Muscle layer of colon (tissue), 2 donors: ENCODE results near the gene DUSP6.
A peak's percentile ranks its signal among the peaks of the same experiment; 100 is the strongest.

Experiments
- H3K27ac ChIP-seq: one replicate; pipeline ENCODE4 v1.7.0; 2013; ENCODE audit warnings: low read depth, mild to moderate bottlenecking, low read length, moderate library complexity
- H3K27me3 ChIP-seq, 2 donors: one replicate each; pipeline ENCODE4 v1.7.0; 2013; ENCODE audit warnings: low read length in 2 of 2, mild to moderate bottlenecking in 2 of 2; ENCODE audit not compliant: insufficient read depth in 2 of 2, control insufficient read depth in 1 of 2
- H3K36me3 ChIP-seq: one replicate; pipeline ENCODE4 v1.7.0; 2013; ENCODE audit warnings: mild to moderate bottlenecking, low read length; ENCODE audit not compliant: insufficient read depth
- H3K4me1 ChIP-seq: one replicate; pipeline ENCODE4 v1.7.0; 2013; ENCODE audit warnings: mild to moderate bottlenecking, low read length; ENCODE audit not compliant: insufficient read depth
- H3K4me3 ChIP-seq, 2 donors: one replicate each; pipeline ENCODE4 v1.7.0; 2013; ENCODE audit warnings: low read length in 2 of 2, low read depth in 1 of 2, mild to moderate bottlenecking in 1 of 2, moderate library complexity in 1 of 2
- H3K9ac ChIP-seq: one replicate; pipeline ENCODE4 v1.7.0; 2013; ENCODE audit warnings: low read length
- H3K9me3 ChIP-seq: one replicate; pipeline ENCODE4 v1.7.0; 2013; ENCODE audit warnings: mild to moderate bottlenecking, low read length
- donor health status: abdominal sarcoma.
- donor health status: Adenocarcinoma of cecum.

DUSP6 gene

DNA sequence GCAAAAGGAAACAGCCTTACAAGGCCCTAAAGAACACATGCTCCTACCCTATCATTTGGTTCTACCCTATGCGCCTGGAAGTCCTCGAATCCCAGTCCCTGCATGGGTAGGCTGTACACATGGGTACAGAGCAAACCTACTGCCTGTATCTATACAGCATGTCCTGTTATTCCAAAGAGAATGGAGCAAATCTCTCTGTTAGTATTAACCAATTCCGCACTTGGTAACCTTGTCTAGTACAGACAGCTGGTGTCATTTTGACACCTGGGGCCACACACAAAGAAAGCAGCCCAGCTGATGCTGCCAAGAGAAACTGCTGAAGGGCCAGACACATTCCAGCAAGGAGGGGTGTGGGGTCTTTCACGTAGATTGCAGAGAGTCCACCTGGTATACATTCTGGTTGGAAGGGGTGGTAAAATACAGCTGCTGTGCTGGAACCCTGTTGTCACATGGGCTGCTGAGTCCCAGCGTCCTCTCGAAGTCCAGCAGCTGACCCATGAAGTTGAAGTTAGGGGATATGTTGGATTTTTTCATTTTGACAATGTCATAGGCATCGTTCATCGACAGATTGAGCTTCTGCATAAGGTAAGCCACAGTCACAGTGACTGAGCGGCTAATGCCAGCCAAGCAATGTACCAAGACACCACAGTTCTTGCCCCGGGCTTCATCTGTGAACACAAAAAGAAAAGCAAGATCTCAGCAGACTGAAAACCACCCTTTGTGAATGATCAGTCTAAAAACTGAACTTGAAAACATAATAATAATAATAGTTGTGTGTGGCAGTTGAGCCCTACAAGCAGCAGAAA is 3.2 kb downstream of the DUSP6 start:
- Histone ChIP-seq H3K27ac (no peak overlapping the region), H3K36me3 (peaks cover 15% of the 10 kb centered on the region), H3K27me3 (no peaks in the 10 kb centered on the region), H3K4me1 (peaks cover 25% of the 10 kb centered on the region), H3K9me3 (no peaks in the 10 kb centered on the region), H3K9ac (no peak overlapping the region), H3K4me3 (peak overlapping the region; percentile 18 to 84)

DNA sequence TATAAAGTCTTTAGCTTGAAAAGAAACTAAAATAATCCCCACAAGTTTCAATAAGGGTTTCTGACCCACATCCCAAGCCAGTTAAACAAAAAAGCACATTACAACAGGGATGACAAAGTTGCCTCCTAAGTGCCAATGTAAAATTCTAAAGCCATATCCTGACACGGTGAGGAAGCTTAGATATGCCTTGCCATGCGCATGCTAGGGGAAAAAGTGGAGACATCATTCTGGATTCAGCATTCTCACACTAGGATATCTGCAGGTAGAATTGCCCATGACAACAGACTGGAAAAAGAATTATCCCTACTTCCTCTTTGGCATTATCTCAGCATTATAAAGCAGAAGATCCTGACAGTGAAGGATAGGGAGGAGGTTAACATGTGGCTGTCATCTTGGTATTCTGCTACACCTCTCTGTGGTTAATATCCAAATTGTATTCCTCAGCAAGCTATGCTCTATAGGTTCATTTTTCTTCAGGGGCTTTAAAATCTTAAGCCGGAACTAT is 4.9 kb downstream of the DUSP6 start:
- H3K9ac ChIP-seq = no peak overlapping the region

GRCh38 chr12:89346741-89347324 is 5.5 kb downstream of the DUSP6 start:
- Histone ChIP-seq H3K4me1 (peaks cover 25% of the 10 kb centered on the region), H3K4me3 (peak overlapping the region in 1 of 2 donors; percentile 2), H3K9ac (no peak overlapping the region)

More for the DNA sequence above, 4.9 kb downstream of the DUSP6 start:
- no peak overlapping the region for H3K27ac ChIP-seq
- H3K27me3 ChIP-seq = no peaks in the 10 kb centered on the region
- no peaks in the 10 kb centered on the region for H3K9me3 ChIP-seq
- peaks cover 15% of the 10 kb centered on the region for H3K36me3 ChIP-seq
- H3K4me1 ChIP-seq = peaks cover 25% of the 10 kb centered on the region
- peak overlapping the region in 1 of 2 donors; percentile 2 for H3K4me3 ChIP-seq

DNA sequence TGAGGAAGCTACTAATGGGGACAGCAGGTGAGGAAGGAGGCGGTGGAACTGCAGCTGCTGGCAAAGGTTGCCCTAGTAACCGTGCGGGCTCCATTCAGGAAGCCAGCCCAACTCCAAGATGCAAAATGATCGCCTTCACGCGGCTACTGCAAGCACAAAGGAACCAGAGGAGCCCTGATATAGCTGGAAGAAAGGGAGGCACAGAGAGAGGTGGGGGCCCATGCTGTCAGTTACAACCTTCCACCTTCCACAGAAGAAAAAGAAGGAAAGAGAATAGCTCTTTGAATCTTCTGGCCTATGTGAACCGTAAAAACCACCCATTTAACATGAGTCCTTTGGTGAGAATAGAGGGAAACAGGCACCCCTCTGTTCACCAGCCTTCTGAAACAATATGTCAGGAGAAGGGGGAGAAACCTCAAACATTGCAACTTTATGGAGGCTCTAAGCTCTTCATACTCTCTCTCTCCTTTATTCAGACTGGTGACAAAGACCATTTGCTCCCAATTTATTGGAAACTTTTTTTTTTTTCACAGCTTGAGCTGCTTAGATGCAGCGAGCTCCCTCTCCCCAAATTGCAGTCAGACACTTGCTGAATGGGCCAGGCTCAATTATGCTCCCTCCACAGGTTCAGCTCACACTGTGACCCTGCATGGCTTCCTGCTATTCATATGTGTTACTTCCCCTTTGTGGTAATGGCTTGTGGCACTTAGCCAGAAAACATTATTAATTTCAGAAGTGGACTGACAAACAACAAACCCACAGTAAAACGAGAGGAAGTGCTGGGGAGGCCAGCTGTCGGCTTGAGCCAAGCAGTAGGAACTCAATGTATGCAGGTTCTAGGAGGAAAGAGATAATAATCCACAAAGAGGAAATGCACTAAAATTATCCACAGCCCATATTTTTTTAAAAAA is 6.2 kb downstream of the DUSP6 start:
- Histone ChIP-seq H3K27ac (no peak overlapping the region), H3K9me3 (no peaks in the 10 kb centered on the region), H3K4me1 (peaks cover 25% of the 10 kb centered on the region), H3K4me3 (no peak overlapping the region), H3K36me3 (peaks cover 15% of the 10 kb centered on the region), H3K9ac (no peak overlapping the region), H3K27me3 (no peaks in the 10 kb centered on the region)

More at GRCh38 chr12:89346741-89347324, 5.5 kb downstream of the DUSP6 start:
- Histone ChIP-seq H3K27me3 (no peaks in the 10 kb centered on the region), H3K36me3 (peaks cover 15% of the 10 kb centered on the region), H3K27ac (no peak overlapping the region), H3K9me3 (no peaks in the 10 kb centered on the region)

DNA sequence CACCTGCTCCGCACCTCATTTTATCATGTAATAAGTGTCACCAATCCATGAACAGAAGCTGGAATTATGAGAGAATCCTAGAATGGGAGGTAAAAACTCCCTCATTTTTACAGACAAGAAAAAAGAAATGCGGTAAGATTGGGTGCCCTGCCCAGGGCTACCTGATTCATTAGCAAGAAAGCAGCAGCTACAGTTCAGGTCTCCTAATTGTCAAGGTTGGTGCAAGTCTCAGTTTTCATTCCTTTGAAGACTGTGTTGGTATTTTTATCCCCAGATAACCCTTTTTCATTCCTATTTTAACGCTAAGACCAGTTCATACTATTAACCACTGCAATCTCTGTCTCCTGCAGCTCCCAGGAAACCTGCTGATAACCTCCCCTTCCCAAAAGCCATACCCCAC is 6.9 kb downstream of the DUSP6 start:
- Histone ChIP-seq H3K9ac (no peak overlapping the region), H3K9me3 (no peaks in the 10 kb centered on the region), H3K27me3 (no peaks in the 10 kb centered on the region), H3K4me1 (peaks cover 21% of the 10 kb centered on the region), H3K27ac (no peak overlapping the region), H3K36me3 (peaks cover 15% of the 10 kb centered on the region), H3K4me3 (no peak overlapping the region)

- Histone ChIP-seq H3K9me3 (no peaks in the 10 kb centered on the region), H3K36me3 (peaks cover 15% of the 10 kb centered on the region), H3K4me3 (no peak overlapping the region), H3K9ac (no peak overlapping the region), H3K27me3 (no peaks in the 10 kb centered on the region), H3K27ac (no peak overlapping the region), H3K4me1 (peaks cover 19% of the 10 kb centered on the region)
Observed at GRCh38 chr12:89344862-89345202, 7.5 kb downstream of the DUSP6 start.

DNA sequence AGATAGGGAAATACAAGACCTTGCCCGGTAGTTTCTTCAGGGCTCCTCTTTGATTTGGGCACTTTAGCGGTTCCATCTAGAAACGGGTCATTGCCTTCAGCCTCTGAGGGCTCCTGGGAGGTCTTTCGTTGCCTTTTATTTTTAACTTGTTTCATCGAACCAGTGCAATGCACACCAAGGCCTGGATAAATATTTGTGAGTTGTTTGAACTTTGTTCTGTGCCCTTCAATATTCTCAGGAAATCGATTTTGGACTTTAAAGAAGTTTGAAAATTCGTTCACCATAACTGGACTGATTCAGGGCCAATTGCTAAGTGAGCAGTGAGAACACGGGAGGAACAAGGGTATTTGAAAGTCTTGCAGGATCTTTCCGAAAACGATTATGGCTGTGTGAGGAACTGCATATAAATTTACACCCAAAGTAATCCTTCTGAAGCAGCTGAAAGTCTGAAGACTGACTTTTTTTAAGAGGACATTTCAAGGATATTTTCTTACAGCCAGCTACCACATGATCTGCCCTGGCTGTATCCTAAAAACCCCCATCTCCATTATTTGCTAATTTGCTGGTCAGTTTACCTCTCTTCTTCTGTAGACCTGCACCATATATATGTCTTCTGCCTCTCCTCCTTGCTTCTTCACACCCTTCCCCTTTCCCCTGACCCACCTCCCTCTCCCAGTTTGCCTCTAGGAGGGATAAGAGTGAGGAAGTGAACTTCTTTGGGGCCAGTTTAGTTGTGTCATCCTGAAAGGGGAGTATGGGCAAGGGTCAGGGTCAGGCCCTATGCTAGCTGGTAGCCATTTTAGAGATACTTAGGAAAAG is 8.0 kb downstream of the DUSP6 start:
- no peaks in the 10 kb centered on the region for H3K9me3 ChIP-seq
- no peak overlapping the region for H3K27ac ChIP-seq
- H3K36me3 ChIP-seq = peaks cover 15% of the 10 kb centered on the region
- H3K4me1 ChIP-seq = peaks cover 19% of the 10 kb centered on the region
- H3K27me3 ChIP-seq = no peaks in the 10 kb centered on the region
- no peak overlapping the region for H3K9ac ChIP-seq
- H3K4me3 ChIP-seq = no peak overlapping the region

GRCh38 chr12:89343127-89343526 is 9.2 kb downstream of the DUSP6 start:
- Histone ChIP-seq H3K36me3 (peaks cover 4% of the 10 kb centered on the region), H3K9ac (no peak overlapping the region), H3K9me3 (no peaks in the 10 kb centered on the region), H3K4me1 (peaks cover 19% of the 10 kb centered on the region), H3K27ac (no peak overlapping the region), H3K4me3 (no peak overlapping the region), H3K27me3 (no peaks in the 10 kb centered on the region)

DNA sequence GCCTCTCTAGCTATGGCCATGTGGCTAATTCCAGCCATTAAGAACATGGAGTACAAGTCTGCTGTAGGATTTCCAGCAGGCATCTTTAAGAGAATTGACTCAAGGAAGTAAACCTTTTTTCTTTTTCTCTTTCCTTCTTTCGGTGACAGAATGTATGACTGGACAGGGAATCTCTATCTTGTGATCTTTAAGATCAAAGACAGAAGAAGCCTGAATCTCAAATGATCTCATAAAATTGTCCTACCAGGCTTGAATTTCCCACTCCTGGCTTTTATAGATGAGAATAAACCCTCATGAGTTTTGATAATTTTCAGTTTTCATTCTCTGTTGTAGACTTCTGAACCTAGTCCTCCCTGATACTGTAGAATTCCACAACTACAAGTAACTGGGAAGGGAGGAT is 11.4 kb downstream of the DUSP6 start:
- no peak overlapping the region for H3K9ac ChIP-seq
- H3K4me3 ChIP-seq = no peak overlapping the region
- H3K36me3 ChIP-seq = no peaks in the 10 kb centered on the region
- peaks cover 9% of the 10 kb centered on the region for H3K4me1 ChIP-seq
- no peaks in the 10 kb centered on the region for H3K9me3 ChIP-seq
- no peak overlapping the region for H3K27ac ChIP-seq
- H3K27me3 ChIP-seq = no peaks in the 10 kb centered on the region

GRCh38 chr12:89339526-89339925 is 12.8 kb downstream of the DUSP6 start:
- Histone ChIP-seq H3K4me1 (no peaks in the 10 kb centered on the region), H3K4me3 (no peak overlapping the region), H3K9ac (no peak overlapping the region), H3K9me3 (no peaks in the 10 kb centered on the region), H3K27me3 (no peaks in the 10 kb centered on the region), H3K36me3 (no peaks in the 10 kb centered on the region), H3K27ac (no peak overlapping the region)
